OCI-LY7 (cell line): ENCODE results near the gene KRTAP12-2.

ENCODE experiments used
- CTCF ChIP-seq: fragments of 200-600 bp; sonication (generic); conservative IDR thresholded peaks from 2 replicates; pipeline ENCODE4 v1.5.1; 2014; ENCODE audit warnings: mild to moderate bottlenecking, antibody characterized with exemption, low read length, moderate library complexity, mixed read lengths
- EZH2phosphoT487 ChIP-seq: fragments of 200-600 bp; sonication (generic); IDR thresholded peaks from 2 replicates; pipeline ENCODE4 v1.6.1; 2018; ENCODE audit warnings: low read depth, borderline replicate concordance, mild to moderate bottlenecking, mixed run types, antibody characterized with exemption, low read length, moderate library complexity, mixed read lengths

- TF ChIP-seq CTCF (no peak), EZH2phosphoT487 (no peak)
Observed at GRCh38 chr21:44632067-44632466, 34.7 kb downstream of the KRTAP12-2 start.
